DOHH2 (cell line): ENCODE measurements around the gene GNPTAB.

Experiments
- CTCF ChIP-seq: fragments of 200-600 bp; sonication (generic); IDR thresholded peaks from one replicate; pipeline ENCODE4 v1.5.1; 2014; ENCODE audit warnings: antibody characterized with exemption, mild to moderate bottlenecking, low read depth, low read length; ENCODE audit not compliant: poor library complexity, severe bottlenecking
- EZH2phosphoT487 ChIP-seq: fragments of 200-600 bp; sonication (generic); IDR thresholded peaks from 2 replicates; pipeline ENCODE4 v1.6.1; 2017; ENCODE audit warnings: borderline replicate concordance, mild to moderate bottlenecking, antibody characterized with exemption, low read length, moderate library complexity, mixed read lengths

GRCh38 chr12:101750152-101750551 lies 80.6 kb downstream of the GNPTAB start:
- TF ChIP-seq CTCF (no peak), EZH2phosphoT487 (no peak)
